Measurements from ENCODE around the gene UBE3D.

Gene UBE3D, protein sequence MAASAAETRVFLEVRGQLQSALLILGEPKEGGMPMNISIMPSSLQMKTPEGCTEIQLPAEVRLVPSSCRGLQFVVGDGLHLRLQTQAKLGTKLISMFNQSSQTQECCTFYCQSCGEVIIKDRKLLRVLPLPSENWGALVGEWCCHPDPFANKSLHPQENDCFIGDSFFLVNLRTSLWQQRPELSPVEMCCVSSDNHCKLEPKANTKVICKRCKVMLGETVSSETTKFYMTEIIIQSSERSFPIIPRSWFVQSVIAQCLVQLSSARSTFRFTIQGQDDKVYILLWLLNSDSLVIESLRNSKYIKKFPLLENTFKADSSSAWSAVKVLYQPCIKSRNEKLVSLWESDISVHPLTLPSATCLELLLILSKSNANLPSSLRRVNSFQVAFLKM

GRCh38 chr6:83065511-83066192, at the start of gene UBE3D:
TSS of gene UBE3D (minus strand) at chr6:83065841. CDS start at chr6:83065718, 123 bp downstream.
- DNase-seq = peak; percentile 88 to 92

DNA sequence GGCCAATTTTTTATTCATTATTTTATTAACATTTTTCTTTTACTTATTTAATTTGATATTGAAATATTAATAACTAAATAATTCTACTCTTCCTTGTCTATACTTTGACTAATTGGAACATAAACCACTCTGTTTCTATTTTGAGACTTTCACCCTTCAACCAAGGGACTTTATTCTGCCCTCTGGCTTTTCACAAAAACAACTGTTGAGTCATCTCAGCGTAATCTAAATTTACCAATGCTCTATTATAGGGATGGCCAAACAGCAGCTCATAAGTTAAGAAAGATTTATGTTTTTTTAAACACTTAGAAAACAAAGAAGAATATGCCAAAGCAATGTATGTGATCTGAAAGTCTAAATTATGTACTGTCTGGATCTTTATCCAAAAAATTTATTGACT, 48.5 kb upstream of the UBE3D start:
- DNase-seq = no peak

- DNase-seq = no peak
Measured at GRCh38 chr6:83113258-83113657, 47.6 kb upstream of the UBE3D start.

- no peak for DNase-seq
Measured at GRCh38 chr6:83108378-83108777, 42.7 kb upstream of the UBE3D start.

GRCh38 chr6:83098589-83098988, 32.9 kb upstream of the UBE3D start:
- DNase-seq = no peak

DNA sequence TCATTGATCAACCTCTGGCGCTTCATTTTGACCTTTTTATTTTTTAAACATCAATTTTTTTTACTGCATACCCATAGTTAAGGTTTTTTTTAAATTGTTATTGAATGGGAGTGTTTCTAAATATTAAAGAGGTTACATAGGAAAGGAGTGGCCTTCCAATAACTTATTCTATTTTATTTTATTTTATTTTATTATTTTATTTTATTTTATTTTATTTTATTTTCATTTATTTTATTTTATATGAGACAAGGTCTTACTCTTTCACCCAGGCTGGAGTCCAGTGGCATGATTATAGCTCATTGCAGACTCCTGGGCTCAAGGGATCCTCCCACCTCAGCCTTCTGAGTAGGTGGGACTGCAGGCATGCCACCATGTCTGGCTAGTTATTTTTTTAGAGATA, 32.0 kb upstream of the UBE3D start:
- DNase-seq = no peak

DNA sequence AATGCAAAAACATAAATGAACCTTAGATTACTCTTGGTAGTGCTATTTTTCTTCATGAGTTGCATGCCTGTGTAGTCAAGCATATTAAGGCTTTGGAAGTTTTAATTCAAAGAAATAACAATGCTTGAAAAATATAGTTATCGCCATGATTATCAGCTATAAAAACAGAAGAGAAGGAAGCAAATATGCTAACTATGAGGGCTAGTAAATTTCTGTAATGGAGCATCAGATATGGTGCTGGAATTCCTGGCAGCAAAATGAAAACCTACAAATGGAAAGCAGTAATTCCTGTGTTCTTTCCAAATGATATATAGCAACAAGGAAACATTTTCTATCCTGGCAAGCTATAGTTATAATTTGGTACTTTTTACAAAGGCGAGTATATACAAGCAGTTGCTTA, 31.6 kb upstream of the UBE3D start:
- no peak for DNase-seq

DNA sequence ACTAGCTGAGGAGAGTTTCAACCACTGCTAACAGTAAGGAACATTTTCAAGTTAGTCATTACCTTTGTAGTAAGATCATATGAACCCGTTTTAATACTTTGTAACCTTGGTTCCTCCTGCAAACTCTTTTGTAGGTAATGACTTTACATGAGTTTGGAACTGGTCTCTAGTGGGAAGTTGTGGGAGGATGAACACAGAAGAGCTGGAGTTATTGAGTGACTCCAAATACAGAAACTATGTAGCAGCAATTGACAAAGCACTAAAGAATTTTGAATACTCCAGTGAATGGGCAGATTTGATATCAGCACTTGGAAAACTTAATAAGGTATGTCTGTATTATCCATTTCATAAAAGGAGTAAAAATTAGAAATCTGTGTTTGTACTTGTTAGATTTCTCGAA, 31.1 kb upstream of the UBE3D start:
- no peak for DNase-seq

DNA sequence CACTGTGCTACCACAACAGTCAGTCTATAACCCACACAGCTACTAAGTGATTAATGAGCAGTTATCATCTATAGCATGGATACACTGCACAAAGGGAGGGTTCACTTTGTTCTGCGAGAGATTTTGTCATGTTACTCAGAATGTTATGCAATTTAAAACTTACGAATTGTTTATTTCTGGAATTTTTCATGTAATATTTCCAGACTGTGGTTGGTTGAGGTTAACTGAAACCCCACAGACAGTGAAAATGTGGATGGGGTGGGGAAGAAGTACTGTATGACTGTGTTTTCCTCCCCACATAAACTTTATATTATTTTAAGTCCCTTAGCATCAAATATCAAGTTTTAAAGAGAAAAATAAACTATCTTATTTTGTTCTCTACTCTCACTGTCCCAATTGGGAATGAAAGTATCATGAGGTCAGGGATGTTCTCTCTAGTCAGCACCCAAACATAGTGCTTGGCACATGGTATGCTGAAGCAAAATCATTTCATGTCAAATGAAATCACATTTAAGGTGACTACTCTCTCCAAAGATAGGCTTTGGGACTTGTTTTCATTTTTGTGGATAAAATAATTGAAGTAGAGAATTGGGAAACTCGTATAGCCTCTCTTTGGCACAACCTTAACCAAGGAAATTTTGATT, 27.2 kb upstream of the UBE3D start:
- no peak for DNase-seq

- DNase-seq = no peak
Measured at GRCh38 chr6:83086751-83087150, 21.1 kb upstream of the UBE3D start.

DNA sequence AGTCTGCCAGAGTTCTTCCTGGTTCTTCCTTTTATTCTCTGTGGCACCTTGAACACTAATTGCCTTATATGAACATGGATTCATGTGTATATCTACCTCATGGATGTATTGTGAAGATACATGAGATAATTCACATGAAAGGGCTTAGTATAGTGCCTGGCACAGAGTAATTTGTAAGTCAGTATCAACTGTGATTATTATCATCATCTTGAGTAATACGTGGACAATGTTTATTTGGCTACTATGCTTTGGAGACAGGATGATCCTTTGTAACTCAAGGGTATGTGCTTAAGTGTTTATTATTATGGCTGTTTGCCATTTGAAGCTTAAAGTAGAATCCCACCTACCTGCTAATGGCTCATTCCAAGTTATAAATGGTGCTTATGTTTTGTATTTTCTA, 17.8 kb upstream of the UBE3D start:
- no peak for DNase-seq

GRCh38 chr6:83073615-83074014, 8.0 kb upstream of the UBE3D start:
- DNase-seq = no peak

DNA sequence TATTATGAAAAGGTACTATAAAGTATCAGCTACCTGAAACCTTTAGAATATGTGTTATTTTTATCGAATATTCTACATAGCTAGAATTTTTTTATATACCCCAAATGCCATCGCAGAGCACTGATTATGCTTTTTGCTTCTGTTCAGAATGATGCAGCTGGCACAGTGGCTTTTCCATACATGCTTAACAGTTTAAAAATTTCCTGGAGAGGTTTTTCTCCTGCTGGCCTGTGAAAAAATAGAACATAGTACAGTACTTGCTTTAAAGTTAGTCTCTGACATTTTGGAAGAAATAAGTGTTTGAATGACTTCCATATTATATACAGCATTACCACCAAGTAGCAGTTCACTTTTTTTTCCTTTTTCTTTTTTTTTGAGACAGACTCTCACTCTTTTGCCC, 7.1 kb upstream of the UBE3D start:
- no peak for DNase-seq

DNA sequence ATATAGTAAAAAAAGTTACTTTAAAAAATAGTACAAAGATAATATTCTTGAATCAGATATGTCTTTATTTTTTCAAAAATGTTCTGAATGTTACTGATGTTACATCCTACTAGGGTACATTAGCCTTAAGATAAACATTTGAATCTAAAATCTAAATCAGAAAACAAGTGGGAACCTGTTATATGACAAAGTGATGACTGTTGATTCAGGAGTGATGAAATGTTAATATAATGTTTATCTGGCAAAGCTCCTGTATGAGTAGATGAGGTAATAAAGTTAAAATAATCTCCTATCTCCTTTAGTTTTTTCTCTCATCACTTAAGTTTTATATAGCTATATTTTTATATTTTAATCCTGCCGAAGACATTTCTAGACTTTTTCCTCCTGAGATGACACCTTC, 6.1 kb upstream of the UBE3D start:
- no peak for DNase-seq

- DNase-seq = no peak
Measured at GRCh38 chr6:83071023-83071422, 5.4 kb upstream of the UBE3D start.

GRCh38 chr6:83069633-83070032, 4.0 kb upstream of the UBE3D start:
- no peak for DNase-seq

DNA sequence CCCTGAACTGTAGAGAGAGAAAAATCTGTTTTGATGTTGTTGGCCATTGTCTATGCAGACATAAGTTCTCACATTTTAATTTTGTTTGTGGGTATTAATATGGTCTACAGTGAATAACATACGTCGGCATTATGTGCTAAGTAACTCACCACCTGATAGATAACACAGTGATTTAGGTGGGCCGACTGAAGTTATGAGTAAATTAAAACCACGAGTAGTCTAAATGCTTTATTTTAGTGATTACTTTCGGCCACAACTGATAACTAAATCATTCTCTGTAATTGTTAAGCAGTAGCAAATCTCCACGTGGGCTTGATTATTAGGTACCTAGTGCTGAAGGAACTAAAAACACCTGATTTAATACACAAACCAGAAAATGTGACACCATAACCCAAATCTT, 3.0 kb upstream of the UBE3D start:
- no peak for DNase-seq

DNA sequence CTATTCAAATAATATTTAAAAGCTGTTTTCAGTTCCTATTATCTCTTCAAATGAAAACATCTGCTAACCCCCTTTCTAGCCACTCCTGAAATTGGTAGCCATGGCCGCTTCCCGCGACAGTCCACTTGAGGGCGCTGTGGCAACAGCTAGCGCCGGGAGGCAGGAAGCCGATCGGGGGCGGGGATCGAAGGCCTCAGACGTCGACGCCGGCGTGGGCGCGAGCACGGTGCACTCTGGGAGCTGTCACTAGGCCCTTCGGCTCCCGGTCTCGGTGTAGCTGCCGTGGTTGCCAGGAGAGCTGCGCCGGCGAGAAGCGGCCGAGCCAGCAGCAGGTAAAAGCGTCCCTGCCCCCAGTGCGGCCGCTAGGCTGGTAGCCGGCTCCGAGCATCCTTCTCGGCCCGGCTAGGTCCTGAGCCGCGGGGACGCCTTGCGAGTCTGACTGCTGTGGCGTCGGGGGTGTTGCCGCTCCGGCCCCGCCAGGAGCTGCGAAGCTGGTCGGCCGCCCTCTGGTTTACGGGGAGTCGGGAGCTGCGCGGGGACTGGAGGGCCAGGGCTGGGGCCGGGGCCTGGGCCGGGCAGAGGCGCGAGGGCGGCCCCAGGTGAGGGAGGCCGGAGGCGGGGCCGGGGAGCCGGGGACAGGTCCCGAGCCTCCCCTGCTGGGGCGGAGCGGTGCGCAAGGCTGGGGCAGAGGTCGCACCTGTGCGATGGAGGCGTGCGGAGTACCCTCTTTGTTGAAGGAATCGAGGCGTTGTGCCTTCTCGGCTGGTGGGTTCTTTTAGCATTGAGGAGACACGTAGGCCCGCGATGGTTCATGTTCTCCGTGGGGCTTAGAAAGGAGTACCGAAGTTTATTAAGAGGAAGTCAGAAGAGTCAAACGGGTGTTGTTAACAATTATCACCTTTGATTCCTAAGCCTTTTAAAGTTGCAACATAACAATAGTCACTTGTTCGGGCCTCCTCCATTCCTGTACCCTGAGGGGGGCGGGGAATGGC, 2.1 kb upstream of the UBE3D start, which contains the start of gene DOP1A:
Gene DOP1A, plus strand, starts transcription at position 224 of the 992 bp plus-strand sequence. CDS start 29,307 bp downstream, outside the sequence.
- DNase-seq = peak; percentile 94 to 96

DNA sequence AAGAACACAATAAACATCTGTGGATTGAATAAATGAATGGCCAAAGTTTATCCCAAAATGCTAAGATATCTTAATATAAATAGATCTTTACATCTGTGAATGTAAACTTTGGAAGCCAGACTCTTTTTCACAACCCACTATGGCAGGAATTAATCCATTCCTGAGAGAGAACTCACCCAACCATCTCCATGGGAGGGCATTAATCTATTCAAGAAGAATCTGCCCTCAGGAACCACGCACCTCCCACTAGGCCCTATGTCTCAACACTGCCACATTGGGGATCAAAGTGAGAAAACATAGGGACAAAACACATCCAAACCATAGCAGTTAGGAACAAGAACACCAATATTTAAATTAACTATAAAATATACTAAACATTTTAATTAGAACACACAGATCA, 3.4 kb downstream of the UBE3D start:
- no peak for DNase-seq

DNA sequence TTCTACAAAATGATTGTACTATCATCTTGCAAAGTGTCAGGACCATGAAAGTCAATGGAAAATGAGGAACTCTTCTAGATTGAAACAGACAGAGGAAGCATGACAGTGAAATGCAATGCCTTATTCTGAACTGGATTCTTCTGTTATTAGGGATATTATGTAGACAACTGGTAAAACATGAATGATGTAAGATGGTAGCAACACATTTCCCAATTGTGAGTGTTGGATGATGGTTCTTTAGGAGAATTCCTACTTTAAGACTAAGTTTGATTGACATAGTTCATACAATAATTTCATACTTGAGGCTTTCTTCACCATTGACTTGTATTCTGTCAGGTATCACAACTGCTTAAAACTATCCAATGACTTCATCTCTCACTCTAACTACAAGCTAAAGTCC, 4.5 kb downstream of the UBE3D start:
- DNase-seq = no peak

GRCh38 chr6:83057705-83058321, 7.8 kb downstream of the UBE3D start:
- DNase-seq = peak in 1 of 2 donors; percentile 33

DNA sequence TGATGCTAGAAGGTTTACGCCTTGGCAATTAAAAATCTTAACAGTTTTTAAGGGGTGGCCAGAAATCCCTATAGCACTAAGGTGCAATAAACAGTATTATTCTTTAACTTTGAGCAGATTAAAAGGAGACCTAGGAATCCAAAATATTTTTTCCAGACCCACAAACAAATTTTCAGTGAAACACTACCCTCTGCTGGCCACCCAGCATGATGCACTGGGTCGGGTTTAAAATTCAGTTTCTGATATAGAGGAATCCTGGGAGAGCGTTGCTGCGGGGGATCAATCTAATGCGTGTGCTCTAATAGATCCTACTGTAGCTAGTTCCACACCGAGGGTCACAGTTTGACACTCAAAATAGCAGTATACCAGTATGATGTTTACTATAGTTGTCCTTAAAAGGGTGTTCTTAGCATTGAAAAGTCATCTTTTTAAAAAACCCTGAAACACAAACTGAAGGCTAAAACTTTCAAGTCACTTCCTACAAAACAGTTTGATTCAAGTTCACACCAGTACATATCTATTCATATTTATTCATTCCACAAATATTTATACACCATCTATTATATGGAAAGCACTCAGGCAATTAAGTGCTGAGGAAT, 10.2 kb downstream of the UBE3D start:
- DNase-seq = peak; percentile 21 to 62

Data from CD4-positive, alpha-beta T cell treated with Interferon alpha-2 for 1 hour (primary cell).